K562 (cell line): ENCODE measurements around the gene ITPR3. TPM values are rescaled to one million over a fixed set of nuclear protein-coding genes. Genes with fewer than 3 reads are reported as not detected.

ENCODE experiments used
- EP400 ChIP-seq: fragments of 450-650 bp; IDR thresholded peaks from 2 replicates; pipeline ENCODE4 v1.6.1; 2017; ENCODE audit warnings: antibody characterized with exemption, mild to moderate bottlenecking, moderate library complexity
- GABPB1 ChIP-seq: sonication (generic); formaldehyde crosslinking; IDR thresholded peaks from 2 replicates; pipeline ENCODE4 v1.8.0; 2022; ENCODE audit warnings: mild to moderate bottlenecking, missing genetic modification reagents
- MBD2 ChIP-seq: sonication (generic); IDR thresholded peaks from 2 replicates; pipeline ENCODE4 v1.6.1; 2016; ENCODE audit warnings: low read depth, borderline replicate concordance
- NFXL1 ChIP-seq: fragments of 450-650 bp; formaldehyde crosslinking; IDR thresholded peaks from 2 replicates; pipeline ENCODE4 v1.4.0; 2021; ENCODE audit warnings: mild to moderate bottlenecking
- RFX5 ChIP-seq: IDR thresholded peaks from 2 replicates; pipeline ENCODE4 v1.6.1; 2011; ENCODE audit warnings: low read depth, mild to moderate bottlenecking, improper control_type of control experiment, low read length
- SP1 ChIP-seq: sonication (generic); formaldehyde crosslinking; IDR thresholded peaks from 2 replicates; pipeline ENCODE4 v1.8.1; 2022; ENCODE audit warnings: mild to moderate bottlenecking, missing genetic modification reagents
- STAT5B ChIP-seq: fragments of 250-450 bp; sonication (Bioruptor Pico); IDR thresholded peaks from 2 replicates; pipeline ENCODE4 v1.8.0; 2021; ENCODE audit warnings: mild to moderate bottlenecking, inconsistent platforms
- XRCC5 ChIP-seq: fragments of 200-400 bp; formaldehyde crosslinking; IDR thresholded peaks from 2 replicates; pipeline ENCODE4 v1.6.1; 2017; ENCODE audit warnings: low read depth, mild to moderate bottlenecking, low read length
- ZBTB12 ChIP-seq: fragments of 250-450 bp; sonication (Bioruptor Pico); IDR thresholded peaks from 2 replicates; pipeline ENCODE4 v1.4.0; 2020
- ZC3H8 ChIP-seq: fragments of 450-650 bp; IDR thresholded peaks from 2 replicates; pipeline ENCODE4 v1.6.1; 2017
- ZNF551 ChIP-seq: fragments of 250-450 bp; sonication (Bioruptor Pico); IDR thresholded peaks from 2 replicates; pipeline ENCODE4 v1.5.0; 2021; ENCODE audit warnings: mild to moderate bottlenecking, moderate library complexity
- polyA plus RNA-seq, 8 experiments: library from polyadenylated mRNA; depleted of rRNA in 4 of 8; stranded (reverse) in 5 of 8; unstranded in 3 of 8; fragments of >200 nt; fragmentation: Nextera tagmentation in 2 of 8; fragmentation: Illumina TruSeq in 1 of 8; extraction: Ambion mirVana in 2 of 8; extraction: Trizol in 1 of 8; gene quantifications; 2 replicates each; pipeline versions ENCODE4 v1.2.1 to v1.2.3, GENCODE V29; 2011 to 2014; ENCODE audit warnings: inconsistent platforms in 1 of 8, missing spikeins in 1 of 8
- total RNA-seq, 7 experiments: library from RNA; depleted of rRNA in 6 of 7; stranded (reverse); fragments of >200 nt in 6 of 7; fragmentation: Illumina TruSeq in 2 of 7; extraction: Trizol in 2 of 7; gene quantifications; 2 replicates each; pipeline versions ENCODE4 v1.2.1 to v1.2.3, GENCODE V29; 2011 to 2021; ENCODE audit warnings: low replicate concordance in 1 of 7
- TF ChIP-seq, protein P1 (sequence below): IDR thresholded peaks from 2 replicates; pipeline ENCODE4 v1.6.1; 2011; ENCODE audit warnings: borderline replicate concordance, low read depth, mild to moderate bottlenecking, moderate library complexity, low read length; ENCODE audit not compliant: insufficient read depth, poor library complexity, severe bottlenecking
- TF ChIP-seq, protein P2 (sequence below), 2 experiments: IDR thresholded peaks; 2 replicates each; pipeline ENCODE4 v1.6.1; 2012; ENCODE audit warnings: improper control_type of control experiment in 2 of 2, low read depth in 2 of 2, low read length in 2 of 2, borderline replicate concordance in 1 of 2
- TF ChIP-seq, protein P3 (sequence below): sonication (generic); formaldehyde crosslinking; IDR thresholded peaks from 2 replicates; pipeline ENCODE4 v1.8.0; 2022; ENCODE audit warnings: missing genetic modification reagents, mild to moderate bottlenecking, moderate library complexity, borderline replicate concordance

The ITPR3 gene
- total and polyA plus RNA-seq, 9 of the 15 experiments (the other 6 are each of a cell fraction or from before 2014, with no cell fraction given), result 0.39 to 35.7 (median 13.2) TPM

DNA sequence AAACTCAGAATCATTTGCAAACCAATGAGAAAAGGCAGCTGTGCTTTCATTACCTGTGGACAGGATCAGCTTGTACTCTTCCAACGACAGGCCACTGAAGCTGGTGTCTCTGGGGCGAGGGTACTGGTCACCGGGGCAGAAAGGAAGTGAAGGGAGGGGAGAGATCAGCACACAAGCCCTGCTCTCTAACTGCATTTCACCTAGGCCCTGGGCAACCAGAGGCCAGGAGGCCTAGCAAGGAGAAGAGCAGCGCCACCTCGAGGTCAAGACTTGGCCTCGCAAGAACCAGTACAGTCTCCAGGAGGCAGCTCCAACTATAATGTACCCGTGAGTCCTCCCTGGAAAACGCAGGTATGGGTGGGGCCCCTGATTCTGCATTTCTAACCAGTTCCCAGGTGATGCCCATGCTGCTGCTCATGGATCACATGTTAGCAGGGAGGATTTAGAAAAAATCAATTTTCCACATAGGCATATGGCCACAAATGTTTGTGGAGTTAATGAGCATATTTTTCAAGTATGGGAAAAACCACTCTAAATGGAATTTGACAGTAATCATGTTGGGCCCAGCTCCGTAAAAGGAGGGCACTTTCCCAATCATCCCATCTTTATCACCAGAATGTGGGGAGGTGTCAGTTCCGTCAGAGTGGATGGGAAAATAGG is 79.4 kb downstream of the ITPR3 start (continued):
- TF ChIP-seq ZBTB12, result no peak
- TF ChIP-seq STAT5B (CRISPR knock-in tag), result no peak
- TF ChIP-seq, protein P1, sequence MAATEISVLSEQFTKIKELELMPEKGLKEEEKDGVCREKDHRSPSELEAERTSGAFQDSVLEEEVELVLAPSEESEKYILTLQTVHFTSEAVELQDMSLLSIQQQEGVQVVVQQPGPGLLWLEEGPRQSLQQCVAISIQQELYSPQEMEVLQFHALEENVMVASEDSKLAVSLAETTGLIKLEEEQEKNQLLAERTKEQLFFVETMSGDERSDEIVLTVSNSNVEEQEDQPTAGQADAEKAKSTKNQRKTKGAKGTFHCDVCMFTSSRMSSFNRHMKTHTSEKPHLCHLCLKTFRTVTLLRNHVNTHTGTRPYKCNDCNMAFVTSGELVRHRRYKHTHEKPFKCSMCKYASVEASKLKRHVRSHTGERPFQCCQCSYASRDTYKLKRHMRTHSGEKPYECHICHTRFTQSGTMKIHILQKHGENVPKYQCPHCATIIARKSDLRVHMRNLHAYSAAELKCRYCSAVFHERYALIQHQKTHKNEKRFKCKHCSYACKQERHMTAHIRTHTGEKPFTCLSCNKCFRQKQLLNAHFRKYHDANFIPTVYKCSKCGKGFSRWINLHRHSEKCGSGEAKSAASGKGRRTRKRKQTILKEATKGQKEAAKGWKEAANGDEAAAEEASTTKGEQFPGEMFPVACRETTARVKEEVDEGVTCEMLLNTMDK, result peak; percentile 35
- TF ChIP-seq EP400, result no peak
- TF ChIP-seq, protein P2, sequence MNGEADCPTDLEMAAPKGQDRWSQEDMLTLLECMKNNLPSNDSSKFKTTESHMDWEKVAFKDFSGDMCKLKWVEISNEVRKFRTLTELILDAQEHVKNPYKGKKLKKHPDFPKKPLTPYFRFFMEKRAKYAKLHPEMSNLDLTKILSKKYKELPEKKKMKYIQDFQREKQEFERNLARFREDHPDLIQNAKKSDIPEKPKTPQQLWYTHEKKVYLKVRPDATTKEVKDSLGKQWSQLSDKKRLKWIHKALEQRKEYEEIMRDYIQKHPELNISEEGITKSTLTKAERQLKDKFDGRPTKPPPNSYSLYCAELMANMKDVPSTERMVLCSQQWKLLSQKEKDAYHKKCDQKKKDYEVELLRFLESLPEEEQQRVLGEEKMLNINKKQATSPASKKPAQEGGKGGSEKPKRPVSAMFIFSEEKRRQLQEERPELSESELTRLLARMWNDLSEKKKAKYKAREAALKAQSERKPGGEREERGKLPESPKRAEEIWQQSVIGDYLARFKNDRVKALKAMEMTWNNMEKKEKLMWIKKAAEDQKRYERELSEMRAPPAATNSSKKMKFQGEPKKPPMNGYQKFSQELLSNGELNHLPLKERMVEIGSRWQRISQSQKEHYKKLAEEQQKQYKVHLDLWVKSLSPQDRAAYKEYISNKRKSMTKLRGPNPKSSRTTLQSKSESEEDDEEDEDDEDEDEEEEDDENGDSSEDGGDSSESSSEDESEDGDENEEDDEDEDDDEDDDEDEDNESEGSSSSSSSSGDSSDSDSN (IDR thresholded peaks at IDR 0.05; ENCODE audit: borderline replicate concordance in 1 of 2, low read depth in 2 of 2, low read length in 2 of 2), result 0 out of 4 replicates have a peak, but pooled peaks of 1 of the 2 experiments have one; percentile 54
- TF ChIP-seq NFXL1 (CRISPR knock-in tag), result no peak
- no peak for TF ChIP-seq GABPB1 (CRISPR knock-in tag)
- no peak for TF ChIP-seq MBD2
- TF ChIP-seq SP1 (CRISPR knock-in tag), result 0 out of 2 replicates have a peak, but pooled peaks have one; percentile 26
- no peak for TF ChIP-seq ZC3H8
- TF ChIP-seq, protein P3, sequence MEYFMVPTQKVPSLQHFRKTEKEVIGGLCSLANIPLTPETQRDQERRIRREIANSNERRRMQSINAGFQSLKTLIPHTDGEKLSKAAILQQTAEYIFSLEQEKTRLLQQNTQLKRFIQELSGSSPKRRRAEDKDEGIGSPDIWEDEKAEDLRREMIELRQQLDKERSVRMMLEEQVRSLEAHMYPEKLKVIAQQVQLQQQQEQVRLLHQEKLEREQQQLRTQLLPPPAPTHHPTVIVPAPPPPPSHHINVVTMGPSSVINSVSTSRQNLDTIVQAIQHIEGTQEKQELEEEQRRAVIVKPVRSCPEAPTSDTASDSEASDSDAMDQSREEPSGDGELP (CRISPR knock-in tag), result no peak
- TF ChIP-seq XRCC5, result 0 out of 2 replicates have a peak, but pooled peaks have one; percentile 41
- no peak for TF ChIP-seq RFX5
- no peak for TF ChIP-seq ZNF551 (CRISPR knock-in tag)
